GM21447 (cell line): ENCODE data around the gene PIGU.
"Not testable (repeated sequence)": the region's sequence is repeated elsewhere in the genome, so short reads cannot be mapped to it uniquely, and the experiment has no call there.

Experiments used
- ATAC-seq: cut with Tn5 transposase; IDR thresholded peaks from one replicate; pipeline ENCODE4 v1.9.1; 2021; ENCODE audit not compliant: unreplicated experiment

PIGU gene

DNA sequence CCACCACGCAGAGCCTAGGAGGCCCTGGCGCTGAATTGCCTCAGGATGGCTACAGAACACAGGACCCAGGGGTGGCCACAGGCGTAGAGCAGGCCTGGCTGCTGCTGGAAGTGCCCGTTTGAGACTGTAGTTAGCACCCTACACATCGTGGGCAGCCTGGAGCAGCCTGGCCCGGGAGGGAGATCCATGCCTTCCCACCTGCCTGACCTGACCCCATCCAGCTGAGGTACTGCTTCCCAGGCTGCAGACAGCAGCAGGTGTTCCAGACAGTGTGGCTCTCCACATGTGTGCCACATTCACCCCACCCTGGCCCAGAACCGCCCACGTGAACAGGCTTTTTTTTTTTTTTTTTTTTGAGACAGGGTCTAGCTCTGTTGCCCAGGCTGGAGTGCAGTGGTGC, 139.2 kb downstream of the PIGU start:
- ATAC-seq: no peak

DNA sequence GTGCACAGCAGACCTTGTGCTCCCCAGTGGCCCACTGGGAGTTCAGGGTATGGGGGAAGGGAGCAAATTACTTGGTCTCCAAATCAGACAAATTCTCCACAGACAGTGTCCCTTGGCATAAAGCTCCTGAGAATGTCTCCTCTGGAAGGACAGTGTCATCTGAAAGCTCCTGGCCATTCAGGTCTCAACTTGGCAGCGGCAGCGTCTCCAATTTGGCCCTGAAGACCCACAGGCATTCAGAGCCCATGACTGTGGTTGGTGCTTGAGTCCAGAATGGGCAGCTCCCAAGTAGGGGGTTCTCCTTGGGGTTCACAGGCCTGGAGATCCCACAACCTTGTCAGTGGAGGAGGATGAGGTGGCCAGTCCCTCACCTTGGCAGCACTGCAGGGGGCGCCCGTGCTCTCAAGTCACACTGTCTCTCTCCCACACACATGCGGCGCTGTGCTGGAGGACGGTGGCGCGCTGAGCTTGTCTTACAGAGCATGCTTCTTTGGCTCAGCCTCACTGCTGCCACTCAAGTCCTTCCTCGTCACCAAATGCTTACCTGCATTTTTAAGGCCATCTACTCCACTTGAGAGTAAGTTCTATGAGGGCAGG, 140.0 kb downstream of the PIGU start:
- no peak for ATAC-seq

DNA sequence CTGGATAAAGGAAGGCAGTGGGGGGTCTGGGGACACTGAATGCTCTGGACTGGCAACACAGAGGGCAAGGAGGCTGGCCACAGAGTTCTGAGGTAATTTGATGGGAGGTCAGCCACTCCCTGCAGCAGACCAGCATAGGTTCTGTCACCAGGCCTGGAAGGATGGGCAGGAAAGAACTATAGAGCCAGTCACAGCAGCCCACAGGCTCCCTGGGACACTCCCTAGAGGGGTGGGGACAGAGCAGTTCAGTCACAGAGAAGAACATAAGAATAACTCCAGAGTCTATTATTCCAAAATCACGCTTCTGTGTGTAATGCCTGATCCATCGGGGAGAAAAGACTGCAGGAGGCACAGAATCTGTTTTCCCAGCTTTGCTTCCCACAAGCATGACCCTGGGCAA, 141.0 kb downstream of the PIGU start:
- no peak for ATAC-seq

DNA sequence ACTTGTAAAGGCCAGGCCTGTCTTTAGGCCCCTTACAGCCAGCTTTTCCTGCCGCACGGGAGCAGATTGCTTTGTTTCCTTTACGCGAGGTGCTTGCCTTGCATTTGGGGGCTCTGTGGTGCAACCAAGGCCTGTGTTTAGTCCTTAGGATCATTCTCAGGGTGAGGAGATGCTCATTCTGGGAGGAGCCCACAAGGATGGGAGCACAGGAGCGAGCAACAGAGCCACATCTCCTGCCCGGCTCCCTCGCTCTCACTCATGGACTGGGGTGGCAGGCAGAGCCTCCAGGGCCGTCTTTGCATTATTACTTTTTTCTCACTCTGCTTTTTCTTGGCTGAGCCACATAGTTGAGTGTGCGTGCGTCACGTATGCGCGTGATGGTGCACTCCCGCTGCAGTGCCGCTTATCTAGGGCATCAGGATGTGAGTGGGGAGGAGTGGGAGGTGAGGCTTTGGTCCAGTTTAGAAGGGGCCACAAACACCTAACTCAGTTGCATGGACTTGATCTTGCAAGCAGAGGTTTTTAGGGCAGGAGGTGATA, 141.5 kb downstream of the PIGU start:
- ATAC-seq: no peak

DNA sequence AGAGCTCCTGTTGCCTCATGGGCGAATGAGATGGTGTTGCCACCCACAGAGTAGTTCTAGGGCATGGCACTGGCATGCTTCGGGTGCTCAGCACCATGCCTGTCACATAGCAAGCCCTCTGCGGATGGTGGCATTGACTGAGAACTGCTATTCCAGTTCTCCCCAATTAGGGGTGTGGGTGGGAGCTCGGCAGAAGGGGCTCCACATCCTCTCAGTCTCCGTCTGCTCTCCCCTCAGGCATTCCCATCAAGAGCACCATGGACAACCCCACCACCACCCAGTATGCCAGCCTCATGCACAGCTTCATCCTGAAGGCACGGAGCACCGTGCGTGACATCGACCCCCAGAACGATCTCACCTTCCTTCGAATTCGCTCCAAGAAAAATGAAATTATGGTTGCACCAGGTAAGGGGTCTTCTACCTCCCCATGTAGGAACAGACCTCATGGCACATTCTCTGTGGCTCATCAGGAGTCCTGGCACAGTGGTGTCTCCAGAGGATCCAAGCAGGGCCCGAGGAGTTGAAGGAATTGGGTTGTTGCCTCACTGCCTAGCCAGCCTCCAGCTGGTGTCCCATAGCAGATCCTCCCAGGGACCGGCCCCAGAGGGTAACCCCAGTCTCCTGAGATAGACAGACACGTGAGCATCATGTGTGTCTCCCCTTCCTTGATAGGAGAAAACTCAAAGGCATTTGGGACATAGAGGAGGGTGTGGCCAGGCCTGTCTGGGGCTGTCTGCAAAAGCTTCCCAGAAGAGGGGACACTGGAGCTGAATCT, 142.3 kb downstream of the PIGU start:
- ATAC-seq: no peak

DNA sequence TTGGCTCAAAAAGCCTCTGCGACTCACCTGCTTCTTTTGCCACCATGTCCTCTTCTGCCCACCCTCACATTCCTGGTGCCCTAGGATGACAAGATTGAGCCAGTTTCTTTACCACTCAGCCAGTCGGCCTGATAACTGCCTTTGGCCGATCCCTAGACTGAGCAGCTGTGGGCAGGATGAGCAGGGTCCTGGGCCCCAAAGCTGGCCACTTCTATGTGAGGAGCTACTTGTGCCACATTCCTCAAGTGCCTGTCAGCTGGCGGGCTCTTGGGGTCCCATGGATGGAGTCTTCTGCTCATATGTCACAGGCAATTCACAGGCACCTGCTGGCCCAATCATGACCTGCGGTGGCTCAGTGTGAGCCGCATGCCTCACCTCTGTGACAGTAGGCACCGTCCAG, 144.1 kb downstream of the PIGU start:
- ATAC-seq: no peak

DNA sequence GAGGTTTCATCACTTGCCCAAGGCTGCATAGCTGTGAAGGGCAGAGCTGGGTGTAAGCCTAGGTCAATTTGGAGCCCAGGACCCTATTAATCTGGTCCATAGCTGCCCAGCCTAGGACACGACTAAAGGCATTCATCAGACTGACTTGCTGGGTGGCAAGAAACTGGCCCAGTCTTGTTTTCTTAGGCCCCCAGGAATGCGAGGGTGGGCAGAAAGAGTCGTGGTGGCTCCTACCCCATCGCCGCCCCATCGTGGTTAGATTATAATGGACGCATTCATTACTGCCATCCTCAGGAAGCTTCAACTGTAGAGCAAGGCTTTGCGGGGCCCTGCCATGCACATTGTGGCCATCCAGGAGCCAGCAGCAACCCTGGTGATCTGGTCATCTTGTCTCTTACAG, 144.6 kb downstream of the PIGU start:
- no peak for ATAC-seq

DNA sequence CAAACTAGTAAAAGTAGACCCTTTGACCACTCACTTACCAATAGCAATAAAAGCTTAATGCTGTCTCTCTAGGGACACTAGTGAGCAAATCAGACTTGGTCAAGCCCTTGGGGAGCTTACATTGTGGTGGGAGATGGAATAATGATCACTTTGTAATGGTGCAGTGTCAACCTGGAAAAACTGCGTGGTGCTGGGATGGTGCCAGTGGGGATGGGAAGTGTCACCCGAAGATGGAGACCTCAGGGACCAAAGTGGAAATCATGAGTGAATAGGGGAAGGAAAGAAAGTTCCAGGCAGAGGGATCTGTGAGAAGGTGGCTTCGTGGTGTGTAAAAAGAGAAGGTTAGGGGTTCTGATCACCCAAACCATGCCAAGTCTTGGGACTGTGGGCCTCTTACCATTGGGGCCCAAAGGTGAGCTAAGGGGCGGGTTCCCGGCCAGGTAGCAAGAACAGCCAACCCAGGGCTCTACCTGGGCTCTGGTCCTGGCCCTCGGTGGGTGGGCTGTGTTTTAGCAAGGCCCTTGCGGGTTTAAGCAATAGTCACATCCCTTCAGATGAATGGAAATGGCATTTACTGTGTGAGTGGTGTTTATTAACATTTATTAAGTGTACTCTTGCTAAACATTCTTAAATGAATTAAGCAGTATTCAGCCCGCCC, 145.2 kb downstream of the PIGU start:
- no peak for ATAC-seq

DNA sequence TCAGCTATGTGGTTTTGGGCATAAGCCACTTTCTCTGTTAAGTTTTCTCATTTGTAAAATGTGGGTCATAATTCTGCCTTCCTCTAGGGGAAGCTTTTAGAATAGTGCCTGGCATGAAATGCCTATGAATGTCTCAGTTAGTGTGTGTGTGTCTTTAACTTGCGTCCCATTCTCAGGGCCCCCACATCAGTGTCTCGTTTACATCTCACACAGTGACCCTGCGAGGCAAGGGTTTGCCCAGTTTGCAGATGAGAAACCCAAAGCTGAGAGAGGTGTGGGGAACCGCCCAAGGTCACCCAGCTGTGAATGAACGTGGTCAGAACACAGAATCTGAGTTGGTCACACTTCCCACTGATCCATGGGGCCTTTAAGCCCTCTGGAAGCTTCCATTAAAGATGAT, 146.6 kb downstream of the PIGU start:
- no peak for ATAC-seq

DNA sequence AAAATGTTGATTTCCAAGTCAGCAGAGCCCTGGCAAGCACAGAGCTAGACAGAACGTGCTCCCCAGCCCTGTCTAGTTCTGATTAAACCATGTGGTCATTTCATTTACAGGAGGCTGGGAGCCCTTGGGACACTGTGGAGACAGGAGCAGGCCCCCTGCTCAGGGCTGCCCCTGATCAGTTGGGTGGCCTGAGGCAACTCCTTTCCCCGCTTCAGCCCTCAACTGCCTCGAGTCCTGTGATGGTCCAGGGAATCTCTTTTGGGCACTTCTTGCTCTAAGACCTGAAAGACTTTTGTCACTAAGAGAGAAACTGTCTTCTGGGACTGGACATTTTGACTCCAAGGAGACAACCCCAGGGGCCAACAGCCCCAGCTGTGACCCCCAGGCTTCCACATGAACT, 147.2 kb downstream of the PIGU start:
- ATAC-seq: no peak

DNA sequence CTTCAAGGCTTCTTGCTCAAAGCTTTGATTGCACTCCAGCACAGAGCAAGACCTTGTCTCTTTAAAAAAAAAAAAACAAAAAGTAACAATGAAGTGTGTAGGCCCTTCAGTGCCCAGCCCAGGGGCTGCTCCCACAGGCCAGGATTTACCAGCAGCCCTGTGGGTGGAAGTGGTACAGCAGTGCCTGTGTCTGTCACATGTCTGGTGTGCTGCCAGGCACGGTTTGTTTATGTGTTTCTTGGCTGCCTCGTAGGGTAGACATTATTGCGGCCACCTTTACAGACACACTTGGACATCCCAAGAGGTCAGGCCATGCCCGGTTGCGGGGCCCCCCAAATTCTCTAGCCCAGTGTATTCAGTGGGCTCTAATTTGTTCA, 148.0 kb downstream of the PIGU start:
- ATAC-seq: no peak

DNA sequence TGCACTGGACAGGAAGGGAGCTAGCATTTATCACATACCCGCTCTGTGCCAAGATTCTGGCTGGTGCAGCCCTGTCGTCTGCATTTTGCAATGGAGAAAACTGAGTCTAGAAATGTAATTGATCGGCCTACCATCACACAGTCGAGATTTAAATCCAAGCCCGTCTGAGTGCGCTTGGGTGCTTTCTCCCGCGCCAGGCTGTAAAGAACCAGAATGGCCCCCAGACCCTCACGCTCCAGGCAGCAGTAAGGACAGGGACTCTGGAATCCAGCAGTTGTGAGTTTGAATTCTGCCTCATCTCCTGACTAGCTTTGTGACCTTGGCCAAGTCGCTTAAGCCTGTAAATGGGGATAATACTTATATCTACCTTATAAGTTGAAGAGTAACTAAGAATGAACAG, 149.9 kb downstream of the PIGU start:
- no peak for ATAC-seq

DNA sequence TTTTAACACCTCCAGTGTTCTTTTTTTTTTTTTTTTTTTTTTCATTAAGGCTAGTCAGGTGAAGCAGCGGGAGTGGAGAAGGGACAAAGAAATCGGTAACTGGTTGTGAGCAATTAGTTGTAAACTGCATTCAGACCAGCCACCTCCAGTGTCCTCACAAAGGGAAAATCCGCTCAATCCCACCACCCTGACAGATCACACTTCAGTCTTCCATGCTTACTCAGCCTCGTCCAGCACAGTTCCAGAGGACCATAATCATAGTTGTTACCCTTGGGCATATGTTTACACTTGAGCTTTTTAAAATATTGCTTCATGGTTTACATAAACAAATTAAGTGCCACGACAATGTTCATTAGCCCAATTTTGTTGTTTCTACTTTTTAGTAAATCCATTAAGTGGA, 150.4 kb downstream of the PIGU start:
- ATAC-seq: no peak

DNA sequence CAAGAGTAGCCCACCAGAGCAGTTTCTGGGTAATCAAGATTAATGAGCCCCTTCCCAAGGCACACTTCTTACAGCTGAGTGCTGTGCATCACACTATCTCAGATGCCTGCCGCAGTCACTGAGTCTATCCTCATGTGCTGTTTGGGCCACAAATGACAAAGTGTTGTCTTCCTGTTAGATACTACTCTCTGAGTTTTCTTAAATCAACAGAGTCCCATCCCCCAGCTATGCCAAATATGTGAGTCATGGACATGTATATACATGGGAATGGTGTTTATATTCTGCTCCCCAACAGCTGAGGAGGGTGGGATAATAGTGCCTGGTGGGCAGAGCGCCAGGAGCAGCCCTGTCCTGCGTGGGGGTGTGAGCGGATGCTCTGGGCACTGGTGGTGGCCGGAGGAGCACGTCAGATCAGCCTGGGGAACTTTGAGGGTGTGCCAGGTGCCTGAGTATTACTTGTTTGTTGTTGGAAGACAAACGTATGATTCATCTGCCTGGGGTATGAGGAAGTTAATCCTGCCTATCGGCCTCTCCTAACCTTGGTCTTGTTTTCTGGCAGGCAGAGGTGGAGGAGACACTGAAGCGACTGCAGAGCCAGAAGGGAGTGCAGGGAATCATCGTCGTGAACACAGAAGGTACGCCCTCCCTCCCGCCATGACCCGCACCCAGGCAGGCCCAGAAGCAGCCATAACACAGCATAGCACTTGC, 151.0 kb downstream of the PIGU start:
- ATAC-seq: no peak

DNA sequence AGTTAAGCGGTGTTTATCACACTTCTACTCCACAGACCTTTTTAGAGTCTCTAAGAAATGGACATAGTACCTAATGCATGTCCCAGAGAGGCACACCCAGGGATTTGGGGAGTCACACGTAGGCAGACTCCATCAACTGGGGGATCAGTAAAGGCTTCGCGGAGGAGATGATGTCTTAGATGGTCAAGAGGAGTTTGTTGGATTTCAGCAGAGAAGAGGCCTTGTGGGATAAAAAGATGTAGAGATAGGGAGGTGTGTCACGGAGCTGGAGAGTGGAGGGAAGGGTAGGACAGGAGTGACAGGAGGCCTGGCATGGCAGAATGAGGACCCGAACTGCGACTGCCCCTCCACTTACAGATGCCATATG, 151.6 kb downstream of the PIGU start:
- ATAC-seq: no peak

DNA sequence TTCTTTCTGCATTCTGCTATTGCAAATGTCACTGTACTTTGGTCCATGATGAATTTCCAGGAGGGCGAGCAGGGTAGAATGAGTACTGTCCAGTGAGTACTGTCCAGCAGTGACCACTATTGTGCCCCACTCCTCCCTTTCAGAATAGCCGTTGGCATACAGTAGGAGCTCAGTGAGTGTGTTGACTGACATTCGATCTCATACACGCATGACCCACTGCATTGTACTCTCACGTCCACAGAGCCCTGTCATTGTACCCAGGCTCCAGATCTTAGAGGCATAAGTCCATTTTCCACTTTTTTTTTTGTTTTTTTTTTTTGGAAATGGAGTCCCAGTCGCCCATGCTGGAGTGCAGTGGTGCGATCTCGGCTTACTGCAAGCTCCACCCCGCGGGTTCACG, 152.5 kb downstream of the PIGU start:
- no peak for ATAC-seq

DNA sequence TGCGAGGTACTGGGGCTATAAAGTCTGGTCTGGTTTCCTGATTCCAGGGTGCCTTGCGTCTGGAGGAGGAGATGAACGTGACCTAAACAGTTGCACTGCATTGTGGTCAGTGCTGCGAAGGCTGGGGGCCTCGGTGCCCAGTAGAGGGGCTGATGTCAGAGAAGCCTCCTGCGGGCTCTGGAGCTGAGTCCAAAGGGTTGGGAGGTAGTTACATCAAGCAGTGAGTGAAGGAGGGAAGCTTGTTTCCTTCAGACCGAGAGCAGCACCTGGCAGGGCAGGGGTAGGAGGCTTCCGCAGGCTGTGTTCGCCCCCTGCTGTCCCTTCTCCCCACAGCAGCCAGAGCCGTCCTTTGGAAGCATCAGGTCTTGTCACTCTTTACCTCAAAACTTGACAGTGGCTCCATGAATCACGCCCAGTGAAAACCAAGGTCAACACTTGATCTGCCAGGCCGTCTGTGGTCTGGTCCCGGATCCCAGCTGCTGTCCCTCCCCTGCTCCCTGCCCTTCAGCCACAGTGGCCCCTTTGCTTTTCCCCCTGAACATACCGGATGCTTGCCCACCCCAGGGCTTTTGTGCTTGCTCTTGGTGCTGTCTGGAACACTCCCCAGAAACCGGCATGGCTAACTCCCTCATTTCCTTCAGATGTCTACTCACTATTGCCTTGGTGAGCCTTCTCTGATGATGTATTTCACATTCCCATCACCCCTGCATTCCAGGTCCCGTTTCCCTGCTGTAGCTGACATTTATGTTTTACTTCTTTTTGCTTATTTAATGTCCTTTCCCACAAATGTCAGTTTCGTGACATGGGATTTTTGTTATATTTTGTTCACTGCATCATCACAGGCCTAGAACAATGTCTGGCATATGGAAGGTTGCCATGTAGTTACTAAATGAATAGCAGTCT, 153.7 kb downstream of the PIGU start:
- ATAC-seq: no peak

DNA sequence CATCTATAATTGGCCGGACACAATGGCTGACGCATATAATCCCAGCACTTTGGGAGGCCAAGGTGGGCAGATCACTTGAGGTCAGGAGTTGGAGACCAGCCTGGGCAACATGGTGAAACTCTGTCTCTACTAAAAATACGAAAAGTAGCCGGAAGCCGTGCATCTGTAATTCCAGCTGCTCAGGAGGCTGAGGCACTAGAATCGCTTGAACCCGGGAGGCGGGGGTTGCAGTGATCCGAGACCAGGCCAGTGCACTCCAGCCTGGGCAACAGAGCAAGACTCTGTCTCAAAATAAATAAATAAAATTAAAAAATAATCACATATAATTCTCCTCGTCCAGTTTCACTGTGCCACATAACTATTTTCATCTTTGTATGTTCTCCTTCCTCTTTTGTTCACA, 157.1 kb downstream of the PIGU start:
- not testable (repeated sequence) for ATAC-seq

DNA sequence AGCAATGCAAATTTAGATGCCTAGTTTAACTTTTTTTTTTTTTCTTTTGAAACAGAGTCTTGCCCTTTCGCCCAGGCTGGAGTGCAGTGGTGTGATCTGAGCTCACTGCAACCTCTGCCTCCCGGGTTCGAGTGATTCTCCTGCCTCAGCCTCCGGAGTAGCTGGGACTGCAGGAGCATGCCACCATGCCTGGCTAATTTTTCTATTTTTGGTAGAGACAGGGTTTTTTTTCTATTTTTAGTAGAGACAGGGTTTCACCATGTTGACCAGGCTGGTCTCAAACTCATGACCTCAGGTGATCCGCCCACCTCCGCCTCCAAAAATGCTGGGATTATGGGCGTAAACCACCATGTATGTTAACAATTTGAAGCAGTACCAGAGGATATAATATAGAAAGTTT, 158.0 kb downstream of the PIGU start:
- ATAC-seq: not testable (repeated sequence)

DNA sequence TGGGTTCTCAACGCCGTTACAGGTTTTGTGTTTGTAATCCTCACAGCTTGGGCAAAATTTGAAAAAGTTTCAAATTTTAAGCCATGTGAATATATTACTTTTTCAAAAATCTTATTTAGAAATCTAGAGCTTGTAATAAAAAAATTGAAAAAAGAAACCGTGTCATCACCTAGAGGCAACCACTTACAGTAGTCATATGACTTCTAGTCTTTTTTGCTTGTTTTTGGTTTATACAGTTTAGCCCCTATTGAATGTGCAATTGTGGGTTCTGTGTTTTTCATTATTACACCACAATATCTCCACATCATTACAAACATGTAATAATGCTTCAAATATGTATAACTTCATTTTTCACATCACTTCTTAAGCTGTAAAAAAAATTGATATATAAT, 159.8 kb downstream of the PIGU start:
- no peak for ATAC-seq
